GM23338 (cell line): Measurements from ENCODE around the gene ATG2B. TPM values are rescaled to one million over a fixed set of nuclear protein-coding genes. Genes with fewer than 3 reads are reported as not detected.

Experiments used
- ATAC-seq: fragments of 200-7000 bp; cut with Tn5 transposase; 3 replicates; pipeline ENCODE4 v1.9.1; 2020
- DNase-seq: peaks from one replicate; pipeline ENCODE4 v3.0.0-alpha.2; 2015; ENCODE audit warnings: low spot score
- H2AFZ ChIP-seq: fragments of 200-600 bp; sonication (generic); 2 replicates; pipeline ENCODE4 v1.8.0; 2016; ENCODE audit warnings: antibody characterized with exemption, mild to moderate bottlenecking, moderate library complexity
- H3F3A ChIP-seq: fragments of 200-600 bp; sonication (generic); replicated peaks from 2 replicates; pipeline ENCODE4 v1.8.0; 2017; ENCODE audit warnings: antibody characterized with exemption, mixed run types, low read depth
- H3K27ac ChIP-seq: fragments of 200-600 bp; sonication (generic); 2 replicates; pipeline ENCODE4 v1.6.1; 2016; ENCODE audit warnings: low read depth
- H3K27me3 ChIP-seq: fragments of 200-600 bp; sonication (generic); 2 replicates; pipeline ENCODE4 v1.8.0; 2016; ENCODE audit warnings: mild to moderate bottlenecking, mixed run types, moderate library complexity; ENCODE audit not compliant: insufficient read depth
- H3K36me3 ChIP-seq: fragments of 200-600 bp; sonication (generic); 2 replicates; pipeline ENCODE4 v1.8.0; 2016; ENCODE audit warnings: mild to moderate bottlenecking; ENCODE audit not compliant: insufficient read depth
- H3K4me1 ChIP-seq: fragments of 200-600 bp; sonication (generic); 2 replicates; pipeline ENCODE4 v1.8.0; 2016; ENCODE audit warnings: mild to moderate bottlenecking, moderate library complexity; ENCODE audit not compliant: insufficient read depth
- H3K4me2 ChIP-seq: fragments of 200-600 bp; sonication (generic); 2 replicates; pipeline ENCODE4 v1.7.1; 2017; ENCODE audit warnings: mixed run types
- H3K4me3 ChIP-seq: fragments of 200-600 bp; sonication (generic); 2 replicates; pipeline ENCODE4 v1.6.1; 2016; ENCODE audit warnings: mixed run types
- H3K79me2 ChIP-seq: fragments of 200-600 bp; sonication (generic); replicated peaks from 2 replicates; pipeline ENCODE4 v1.8.0; 2017; ENCODE audit warnings: mild to moderate bottlenecking; ENCODE audit not compliant: insufficient read depth
- H3K9me2 ChIP-seq: fragments of 200-600 bp; sonication (generic); 2 replicates; pipeline ENCODE4 v1.8.0; 2017; ENCODE audit not compliant: insufficient read depth
- H4K20me1 ChIP-seq: fragments of 200-600 bp; sonication (generic); replicated peaks from 2 replicates; pipeline ENCODE4 v1.8.0; 2017; ENCODE audit warnings: mild to moderate bottlenecking; ENCODE audit not compliant: insufficient read depth
- H3K27ac Mint-ChIP-seq: 2 replicates; pipeline ENCODE4 v1.8.0; 2020; ENCODE audit warnings: inconsistent platforms, mild to moderate bottlenecking, moderate library complexity, mixed read lengths
- H3K27me3 Mint-ChIP-seq: 3 replicates; pipeline ENCODE4 v1.8.0; 2022; ENCODE audit warnings: low read depth, mild to moderate bottlenecking, moderate library complexity, mixed read lengths, inconsistent platforms; ENCODE audit not compliant: insufficient read depth, poor library complexity
- H3K36me3 Mint-ChIP-seq: 3 replicates; pipeline ENCODE4 v1.8.0; 2021; ENCODE audit warnings: low read depth, mild to moderate bottlenecking, inconsistent platforms, moderate library complexity, mixed read lengths
- H3K4me1 Mint-ChIP-seq: 3 replicates; pipeline ENCODE4 v1.8.0; 2020; ENCODE audit warnings: mild to moderate bottlenecking, inconsistent platforms, mixed read lengths
- H3K4me3 Mint-ChIP-seq: 3 replicates; pipeline ENCODE4 v1.8.0; 2021; ENCODE audit warnings: moderate library complexity, mild to moderate bottlenecking, inconsistent platforms, mixed read lengths
- H3K9me3 Mint-ChIP-seq: 3 replicates; pipeline ENCODE4 v1.8.0; 2020; ENCODE audit warnings: moderate library complexity, mild to moderate bottlenecking, inconsistent platforms, mixed read lengths
- CREB1 ChIP-seq: fragments of 250-450 bp; sonication (Bioruptor Pico); IDR thresholded peaks from 2 replicates; pipeline ENCODE4 v1.5.0; 2020; ENCODE audit warnings: low read depth, mild to moderate bottlenecking, moderate library complexity
- EZH2 ChIP-seq: fragments of 200-600 bp; sonication (generic); IDR thresholded peaks from one replicate; pipeline ENCODE4 v1.8.0; 2017; ENCODE audit warnings: antibody characterized with exemption, mild to moderate bottlenecking, low read depth; ENCODE audit not compliant: unreplicated experiment
- JUNB ChIP-seq: IDR thresholded peaks from one replicate; pipeline ENCODE4 v1.6.1; 2016; ENCODE audit warnings: antibody characterized with exemption; ENCODE audit not compliant: unreplicated experiment
- REST ChIP-seq: IDR thresholded peaks from one replicate; pipeline ENCODE4 v1.6.1; 2018; ENCODE audit warnings: antibody characterized with exemption; ENCODE audit not compliant: unreplicated experiment
- STAT1 ChIP-seq: IDR thresholded peaks from one replicate; pipeline ENCODE4 v1.6.1; 2016; ENCODE audit warnings: antibody characterized with exemption; ENCODE audit not compliant: unreplicated experiment
- ZNF462 ChIP-seq: fragments of 250-450 bp; sonication (Bioruptor Pico); IDR thresholded peaks from 2 replicates; pipeline ENCODE4 v1.5.0; 2020; ENCODE audit warnings: mild to moderate bottlenecking, moderate library complexity
- polyA plus RNA-seq: library from polyadenylated mRNA; unstranded; fragments of >200 nt; fragmentation: Nextera tagmentation; extraction: Ambion mirVana; gene quantifications from 2 replicates; pipeline ENCODE4 v1.2.1, GENCODE V29; 2016
- total RNA-seq: library from RNA; depleted of rRNA; stranded (reverse); fragments of >200 nt; shearing (Covaris generic); gene quantifications from 2 replicates; pipeline ENCODE4 v1.2.3, GENCODE V29; 2014

The ATG2B gene
- total and polyA plus RNA-seq, 2 experiments from 2014 or later = 3.8 to 15.4 TPM

GRCh38 chr14:96233661-96234060 lies 129.5 kb downstream of the ATG2B start (continued):
- TF ChIP-seq ZNF462 (CRISPR knock-in tag) (no peak), EZH2 (no peak), REST (no peak)

GRCh38 chr14:96232506-96232905 lies 130.6 kb downstream of the ATG2B start:
- no peak overlapping the region for H3K27ac Mint-ChIP-seq
- H3K9me3 Mint-ChIP-seq = peaks cover 11% of the 10 kb centered on the region
- H3K4me3 Mint-ChIP-seq = no peak overlapping the region

More at GRCh38 chr14:96232506-96232905, 130.6 kb downstream of the ATG2B start:
- no peak for TF ChIP-seq STAT1
- no peak for TF ChIP-seq EZH2
- TF ChIP-seq CREB1 (CRISPR knock-in tag) = no peak
- TF ChIP-seq JUNB = no peak
- peaks cover 12% of the 10 kb centered on the region; the same call in 1 of the 2 replicates for H3K4me1 ChIP-seq
- no peak for DNase-seq
- H3K36me3 ChIP-seq = no peaks in the 10 kb centered on the region
- peaks cover 1% of the 10 kb centered on the region for H3K27me3 Mint-ChIP-seq
- H3K27me3 ChIP-seq = no peaks in the 10 kb centered on the region
- no peaks in the 10 kb centered on the region for H4K20me1 ChIP-seq
- H3K4me3 ChIP-seq = no peak overlapping the region
- peaks cover 22% of the 10 kb centered on the region for H3K4me1 Mint-ChIP-seq
- no peak overlapping the region for H2AFZ ChIP-seq
- H3K36me3 Mint-ChIP-seq = peaks cover 8% of the 10 kb centered on the region; the same call in 2 of the 3 replicates
- no peak overlapping the region for H3K27ac ChIP-seq
- no peaks in the 10 kb centered on the region for H3F3A ChIP-seq
- ATAC-seq = no peak
- no peak overlapping the region for H3K4me2 ChIP-seq
- no peaks in the 10 kb centered on the region for H3K9me2 ChIP-seq
- H3K79me2 ChIP-seq = no peaks in the 10 kb centered on the region
